ENCODE results near the gene ATL2. TPM values are rescaled to one million over a fixed set of nuclear protein-coding genes. Genes with fewer than 3 reads are reported as not detected.

Gene ATL2
- total RNA-seq, 2 donors from 2014 or later, result 70.9 to 88.7 TPM

DNA sequence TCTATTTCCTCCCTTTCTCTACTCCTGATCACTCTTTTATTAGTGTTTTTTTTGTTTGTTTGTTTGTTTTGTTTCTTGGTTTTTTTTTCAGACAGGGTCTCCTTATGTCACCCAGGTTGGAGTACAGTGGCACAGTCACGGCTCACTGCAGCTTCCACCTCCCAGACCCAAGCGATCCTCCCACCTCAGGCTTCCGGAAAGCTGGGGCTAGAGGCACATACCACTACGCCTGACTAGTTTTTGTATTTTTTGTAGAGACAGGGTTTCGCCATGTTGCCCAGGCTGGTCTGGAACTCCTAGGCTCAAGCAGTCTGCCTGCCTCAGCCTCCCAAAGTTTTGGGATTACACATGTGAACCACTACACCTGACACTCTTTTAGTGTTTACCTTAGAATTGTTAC lies 122.3 kb downstream of the ATL2 start:
- Histone ChIP-seq H3K27ac (no peak overlapping the region), H3K9me3 (no peaks in the 10 kb centered on the region)
- 96% methylated on average over 5 of the region's 5 CpGs for WGBS

GRCh38 chr2:38251940-38252339 lies 125.1 kb downstream of the ATL2 start:
- Histone ChIP-seq H3K4me3 (no peak overlapping the region), H3K36me3 (no peaks in the 10 kb centered on the region), H3K9me3 (no peaks in the 10 kb centered on the region), H3K27me3 (replicated peaks; ENCODE audit: insufficient read depth) (no peaks in the 10 kb centered on the region), H3K27ac (no peak overlapping the region), H3K4me1 (replicated peaks) (no peaks in the 10 kb centered on the region)
- DNase-seq (ENCODE audit: low spot score), result no peak
- intact Hi-C loops (cut with DNase I), result no loop called here
- 33% methylated on average over 1 of the region's 1 CpG for WGBS
- TF ChIP-seq POLR2A (IDR thresholded peaks at IDR 0.05) (no peak), POLR2AphosphoS5 (IDR thresholded peaks at IDR 0.05) (no peak)
- TF ChIP-seq, protein P1, sequence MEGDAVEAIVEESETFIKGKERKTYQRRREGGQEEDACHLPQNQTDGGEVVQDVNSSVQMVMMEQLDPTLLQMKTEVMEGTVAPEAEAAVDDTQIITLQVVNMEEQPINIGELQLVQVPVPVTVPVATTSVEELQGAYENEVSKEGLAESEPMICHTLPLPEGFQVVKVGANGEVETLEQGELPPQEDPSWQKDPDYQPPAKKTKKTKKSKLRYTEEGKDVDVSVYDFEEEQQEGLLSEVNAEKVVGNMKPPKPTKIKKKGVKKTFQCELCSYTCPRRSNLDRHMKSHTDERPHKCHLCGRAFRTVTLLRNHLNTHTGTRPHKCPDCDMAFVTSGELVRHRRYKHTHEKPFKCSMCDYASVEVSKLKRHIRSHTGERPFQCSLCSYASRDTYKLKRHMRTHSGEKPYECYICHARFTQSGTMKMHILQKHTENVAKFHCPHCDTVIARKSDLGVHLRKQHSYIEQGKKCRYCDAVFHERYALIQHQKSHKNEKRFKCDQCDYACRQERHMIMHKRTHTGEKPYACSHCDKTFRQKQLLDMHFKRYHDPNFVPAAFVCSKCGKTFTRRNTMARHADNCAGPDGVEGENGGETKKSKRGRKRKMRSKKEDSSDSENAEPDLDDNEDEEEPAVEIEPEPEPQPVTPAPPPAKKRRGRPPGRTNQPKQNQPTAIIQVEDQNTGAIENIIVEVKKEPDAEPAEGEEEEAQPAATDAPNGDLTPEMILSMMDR (IDR thresholded peaks at IDR 0.05), result no peak

More for the DNA sequence above, 122.3 kb downstream of the ATL2 start:
- no peak for DNase-seq (ENCODE audit: low spot score)
- no peaks in the 10 kb centered on the region for H3K4me1 ChIP-seq (replicated peaks)
- H3K27me3 ChIP-seq (replicated peaks; ENCODE audit: insufficient read depth), result no peaks in the 10 kb centered on the region
- TF ChIP-seq, protein P1 (IDR thresholded peaks at IDR 0.05), result no peak
- no peak for TF ChIP-seq POLR2A (IDR thresholded peaks at IDR 0.05)
- TF ChIP-seq POLR2AphosphoS5 (IDR thresholded peaks at IDR 0.05), result no peak
- H3K36me3 ChIP-seq, result no peaks in the 10 kb centered on the region
- H3K4me3 ChIP-seq, result no peak overlapping the region
- intact Hi-C loops (cut with DNase I), result no loop called here

- TF ChIP-seq POLR2AphosphoS5 (IDR thresholded peaks at IDR 0.05) (no peak), POLR2A (IDR thresholded peaks at IDR 0.05) (no peak)
- TF ChIP-seq, protein P1 (IDR thresholded peaks at IDR 0.05), result no peak
- Histone ChIP-seq H3K27me3 (replicated peaks; ENCODE audit: insufficient read depth) (no peaks in the 10 kb centered on the region), H3K9me3 (no peaks in the 10 kb centered on the region), H3K27ac (no peak overlapping the region), H3K36me3 (no peaks in the 10 kb centered on the region), H3K4me3 (no peak overlapping the region), H3K4me1 (replicated peaks) (no peaks in the 10 kb centered on the region)
- no peak for DNase-seq (ENCODE audit: low spot score)
- 92% methylated on average over 2 of the region's 2 CpGs for WGBS
- intact Hi-C loops (cut with DNase I), result no loop called here
Observed at GRCh38 chr2:38248707-38249106, 128.4 kb downstream of the ATL2 start.

GRCh38 chr2:38248255-38248654 lies 128.8 kb downstream of the ATL2 start:
- Histone ChIP-seq H3K27me3 (replicated peaks; ENCODE audit: insufficient read depth) (no peaks in the 10 kb centered on the region), H3K36me3 (no peaks in the 10 kb centered on the region), H3K4me1 (replicated peaks) (no peaks in the 10 kb centered on the region), H3K27ac (no peak overlapping the region), H3K4me3 (no peak overlapping the region), H3K9me3 (no peaks in the 10 kb centered on the region)
- DNase-seq (ENCODE audit: low spot score), result no peak
- WGBS, result 80% methylated on average over 4 of the region's 4 CpGs
- no peak for TF ChIP-seq POLR2A (IDR thresholded peaks at IDR 0.05)
- TF ChIP-seq POLR2AphosphoS5 (IDR thresholded peaks at IDR 0.05), result no peak
- intact Hi-C loops (cut with DNase I), result no loop called here

DNA sequence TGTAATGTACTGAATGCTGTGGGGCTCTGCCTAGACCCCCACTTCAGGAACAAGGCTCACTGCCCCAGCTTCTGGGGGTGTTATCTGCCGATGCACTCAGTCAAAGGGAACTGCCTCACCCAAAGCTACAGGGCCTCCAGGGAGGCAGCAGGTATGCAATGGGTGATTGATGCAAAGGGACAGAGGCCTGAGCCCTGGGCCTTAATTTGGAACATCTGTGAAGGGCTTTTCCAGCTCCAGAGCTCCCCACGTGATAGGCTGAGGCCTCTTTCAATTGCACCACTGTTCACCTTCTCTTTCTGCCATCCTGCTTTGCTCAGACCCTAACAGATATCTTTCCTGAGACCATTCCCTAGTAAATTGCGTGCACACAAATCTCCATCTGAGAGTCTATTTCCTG lies 131.0 kb downstream of the ATL2 start:
- Histone ChIP-seq H3K27me3 (replicated peaks; ENCODE audit: insufficient read depth) (no peaks in the 10 kb centered on the region), H3K27ac (no peak overlapping the region), H3K36me3 (no peaks in the 10 kb centered on the region), H3K9me3 (no peaks in the 10 kb centered on the region), H3K4me3 (no peak overlapping the region), H3K4me1 (replicated peaks) (no peaks in the 10 kb centered on the region)
- WGBS, result 93% methylated on average over 3 of the region's 3 CpGs
- TF ChIP-seq POLR2A (IDR thresholded peaks at IDR 0.05) (no peak), POLR2AphosphoS5 (IDR thresholded peaks at IDR 0.05) (no peak)
- TF ChIP-seq, protein P1 (IDR thresholded peaks at IDR 0.05), result no peak
- no peak for DNase-seq (ENCODE audit: low spot score)
- intact Hi-C loops (cut with DNase I), result no loop called here

Measured in prostate gland (tissue), 2 donors.